Mesenchymal stem cell (in vitro differentiated cells and primary cell): Measurements from ENCODE around the gene ETV6.

Experiments
- DNase-seq: peaks from one replicate; pipeline ENCODE4 v3.0.0-alpha.2; 2013
- H2AFZ ChIP-seq: one replicate; pipeline ENCODE4 v1.6.1; 2013; ENCODE audit warnings: low read depth, mild to moderate bottlenecking, control low read depth, inconsistent platforms, low read length, moderate library complexity
- H2AK5ac ChIP-seq: 2 replicates; pipeline ENCODE4 v1.6.1; 2013; ENCODE audit warnings: low read length, moderate library complexity, mild to moderate bottlenecking, inconsistent platforms; ENCODE audit not compliant: severe bottlenecking
- H2BK120ac ChIP-seq: one replicate; pipeline ENCODE4 v1.6.1; 2013; ENCODE audit warnings: low read depth, mild to moderate bottlenecking, inconsistent platforms, low read length, moderate library complexity
- H2BK12ac ChIP-seq, 2 experiments: one replicate each; pipeline ENCODE4 v1.6.1; 2013; ENCODE audit warnings: inconsistent platforms in 2 of 2, low read length in 2 of 2, mild to moderate bottlenecking in 2 of 2, moderate library complexity in 2 of 2, control low read depth in 1 of 2
- H2BK15ac ChIP-seq: one replicate; pipeline ENCODE4 v1.6.1; 2013; ENCODE audit warnings: mild to moderate bottlenecking, low read depth, inconsistent platforms; ENCODE audit not compliant: poor library complexity, severe bottlenecking
- H2BK5ac ChIP-seq: 2 replicates; pipeline ENCODE4 v1.6.1; 2013; ENCODE audit warnings: low read depth, mild to moderate bottlenecking, low read length, control low read depth, inconsistent platforms; ENCODE audit not compliant: poor library complexity, severe bottlenecking
- H3K14ac ChIP-seq, 2 experiments: one replicate each; pipeline ENCODE4 v1.6.1; 2013; ENCODE audit warnings: inconsistent platforms in 2 of 2, low read length in 2 of 2, control low read depth in 1 of 2, mild to moderate bottlenecking in 1 of 2, moderate library complexity in 1 of 2
- H3K18ac ChIP-seq, 2 experiments: one replicate each; pipeline ENCODE4 v1.6.1; 2013; ENCODE audit warnings: inconsistent platforms in 2 of 2, low read length in 2 of 2, control low read depth in 1 of 2, low read depth in 1 of 2, mild to moderate bottlenecking in 1 of 2
- H3K23ac ChIP-seq, 2 experiments: one replicate each; pipeline ENCODE4 v1.6.1; 2013; ENCODE audit warnings: inconsistent platforms in 2 of 2, low read length in 2 of 2, mild to moderate bottlenecking in 2 of 2, moderate library complexity in 2 of 2, control low read depth in 1 of 2
- H3K27ac ChIP-seq: 2 replicates; pipeline ENCODE4 v1.5.1; 2013; ENCODE audit warnings: mild to moderate bottlenecking, moderate library complexity, low read length, control low read depth, inconsistent platforms; ENCODE audit not compliant: poor library complexity, severe bottlenecking
- H3K27me3 ChIP-seq, 2 experiments: 2 replicates each; pipeline versions ENCODE4 v1.6.1 to v1.7.0; 2013; ENCODE audit warnings: low read length in 2 of 2, mild to moderate bottlenecking in 2 of 2, moderate library complexity in 2 of 2, control low read depth in 1 of 2, inconsistent platforms in 1 of 2; ENCODE audit not compliant: control insufficient read depth in 1 of 2, insufficient read depth in 1 of 2
- H3K36me3 ChIP-seq, 2 experiments: 2 replicates each; pipeline versions ENCODE4 v1.6.1 to v1.7.0; 2013; ENCODE audit warnings: low read length in 2 of 2, control low read depth in 1 of 2, inconsistent platforms in 1 of 2, low read depth in 1 of 2, mild to moderate bottlenecking in 1 of 2; ENCODE audit not compliant: insufficient read depth in 2 of 2, control insufficient read depth in 1 of 2
- H3K4ac ChIP-seq, 2 experiments: one replicate each; pipeline ENCODE4 v1.6.1; 2013; ENCODE audit warnings: inconsistent platforms in 2 of 2, low read length in 2 of 2, mild to moderate bottlenecking in 2 of 2, moderate library complexity in 2 of 2, control low read depth in 1 of 2, low read depth in 1 of 2
- H3K4me1 ChIP-seq: 2 replicates; pipeline ENCODE4 v1.6.1; 2013; ENCODE audit warnings: low read depth, low read length, control low read depth; ENCODE audit not compliant: control insufficient read depth, insufficient read depth
- H3K4me2 ChIP-seq: 2 replicates; pipeline ENCODE4 v1.6.1; 2013; ENCODE audit warnings: low read length, mild to moderate bottlenecking, inconsistent platforms; ENCODE audit not compliant: poor library complexity, severe bottlenecking
- H3K4me3 ChIP-seq, 2 experiments: 2 replicates each; pipeline versions ENCODE4 v1.5.1 to v1.7.0; 2013; ENCODE audit warnings: low read length in 2 of 2, mild to moderate bottlenecking in 2 of 2, control low read depth in 1 of 2, low read depth in 1 of 2; ENCODE audit not compliant: insufficient read depth in 1 of 2
- H3K79me1 ChIP-seq: replicated peaks from 2 replicates; pipeline ENCODE4 v1.6.1; 2013; ENCODE audit warnings: mild to moderate bottlenecking, control low read depth, low read length, inconsistent platforms; ENCODE audit not compliant: poor library complexity, severe bottlenecking
- H3K9ac ChIP-seq: 2 replicates; pipeline ENCODE4 v1.7.0; 2013; ENCODE audit warnings: mild to moderate bottlenecking, low read length, moderate library complexity
- H3K9me3 ChIP-seq: 2 replicates; pipeline ENCODE4 v1.7.0; 2013; ENCODE audit warnings: mild to moderate bottlenecking, low read length; ENCODE audit not compliant: control insufficient read depth
- H4K8ac ChIP-seq: one replicate; pipeline ENCODE4 v1.6.1; 2013; ENCODE audit warnings: inconsistent platforms, mild to moderate bottlenecking, low read length, moderate library complexity
- H4K91ac ChIP-seq: one replicate; pipeline ENCODE4 v1.6.1; 2013; ENCODE audit warnings: mild to moderate bottlenecking, low read length, inconsistent platforms
- WGBS: methylation state at CpG from one replicate; pipeline ENCODE4 v1.1.7; 2013; ENCODE audit warnings: mixed read lengths; 5-methylcytosine and 5-hydroxymethylcytosine counted together

ETV6 gene

DNA sequence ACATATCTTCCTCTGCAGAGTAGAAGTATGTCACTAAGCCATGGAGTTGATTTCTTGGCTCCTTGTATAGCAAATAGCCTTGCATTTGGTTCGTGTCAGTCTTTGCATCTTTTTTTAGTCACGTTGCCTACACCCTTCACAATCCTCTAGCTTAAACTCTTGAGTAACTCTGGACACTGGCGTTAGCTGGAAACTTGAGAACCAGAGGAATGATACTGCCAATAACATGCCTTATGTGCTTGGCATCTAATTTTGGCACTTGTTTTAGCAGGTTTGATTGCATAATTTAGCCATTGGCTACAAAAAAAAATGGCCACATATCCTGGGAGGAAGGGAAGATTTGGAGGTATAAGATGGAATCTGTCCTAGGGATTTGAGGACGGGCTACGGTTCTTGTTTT, 136.2 kb downstream of the ETV6 start:
- Histone ChIP-seq H3K4me2 (no peak overlapping the region), H3K36me3 (peaks cover 0 to 1% of the 10 kb centered on the region in 2 experiments), H3K79me1 (peaks cover 27% of the 10 kb centered on the region), H2BK12ac (no peak overlapping the region), H4K8ac (no peak overlapping the region), H3K27me3 (no peaks in the 10 kb centered on the region), H3K4me3 (no peak overlapping the region), H3K9me3 (no peaks in the 10 kb centered on the region), H3K23ac (no peak overlapping the region), H2AFZ (no peak overlapping the region), H3K4ac (no peak overlapping the region), H3K4me1 (no peaks in the 10 kb centered on the region), H2BK5ac (no peak overlapping the region), H4K91ac (no peak overlapping the region), H3K27ac (no peak overlapping the region), H3K18ac (no peak overlapping the region), H2BK120ac (no peak overlapping the region), H3K9ac (no peak overlapping the region), H2BK15ac (no peak overlapping the region), H3K14ac (no peak overlapping the region), H2AK5ac (no peak overlapping the region)
- WGBS, result 88% methylated on average over 3 of the region's 5 CpGs
- DNase-seq, result no peak

DNA sequence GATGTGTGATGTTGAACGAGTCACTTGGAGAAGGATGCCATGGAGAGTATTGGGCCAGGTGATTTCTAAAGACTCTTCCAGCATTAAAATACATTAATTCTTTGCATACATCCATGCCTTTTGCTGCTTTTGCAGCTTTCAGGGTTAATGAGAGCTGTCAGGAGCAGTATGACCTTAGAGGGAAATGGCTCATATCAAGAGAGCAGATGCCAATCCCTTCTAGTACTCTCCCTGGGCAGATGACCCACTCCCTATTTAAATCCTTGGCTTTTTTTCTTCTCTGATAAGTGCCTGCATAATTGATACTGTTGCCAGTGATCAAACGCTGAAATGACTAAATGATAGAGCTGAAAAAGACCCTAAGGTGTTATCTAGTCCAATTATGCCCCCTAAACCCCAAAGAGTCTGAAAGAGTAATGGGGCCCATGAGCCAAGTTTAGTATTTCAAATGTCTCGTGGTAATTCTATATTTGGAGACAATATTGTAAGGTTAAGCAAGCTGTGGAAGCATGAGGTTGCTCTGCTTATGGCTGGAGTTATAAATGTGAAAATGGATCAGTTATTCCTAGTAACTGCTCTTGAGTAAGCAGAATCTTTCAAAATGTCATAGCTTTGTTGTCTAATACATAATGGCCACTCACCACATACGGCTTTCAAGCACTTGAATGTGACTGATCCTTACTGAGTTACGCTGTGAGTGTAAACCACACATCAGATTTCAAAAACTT, 137.3 kb downstream of the ETV6 start:
- Histone ChIP-seq H3K9me3 (no peaks in the 10 kb centered on the region), H3K27me3 (no peaks in the 10 kb centered on the region), H3K9ac (no peak overlapping the region), H3K4me3 (no peak overlapping the region), H2BK15ac (no peak overlapping the region), H3K79me1 (peaks cover 32% of the 10 kb centered on the region), H2BK5ac (no peak overlapping the region), H4K91ac (no peak overlapping the region), H3K23ac (no peak overlapping the region), H3K4me1 (no peaks in the 10 kb centered on the region), H4K8ac (no peak overlapping the region), H3K36me3 (peaks cover 0 to 3% of the 10 kb centered on the region in 2 experiments), H2AK5ac (no peak overlapping the region), H3K14ac (no peak overlapping the region), H3K27ac (no peak overlapping the region), H2AFZ (no peak overlapping the region), H3K18ac (no peak overlapping the region), H2BK120ac (no peak overlapping the region), H3K4me2 (no peak overlapping the region), H2BK12ac (no peak overlapping the region), H3K4ac (no peak overlapping the region)
- DNase-seq, result no peak
- WGBS, result 87% methylated on average over 2 of the region's 5 CpGs

GRCh38 chr12:11787437-11787836, 138.0 kb downstream of the ETV6 start:
- Histone ChIP-seq H3K14ac (no peak overlapping the region), H3K23ac (no peak overlapping the region), H2BK12ac (no peak overlapping the region), H3K9me3 (no peaks in the 10 kb centered on the region), H3K4me2 (no peak overlapping the region), H3K27me3 (no peaks in the 10 kb centered on the region), H3K9ac (no peak overlapping the region), H2BK120ac (no peak overlapping the region), H3K4me3 (no peak overlapping the region), H3K18ac (no peak overlapping the region), H2AFZ (no peak overlapping the region), H3K36me3 (peaks cover 0 to 3% of the 10 kb centered on the region in 2 experiments), H4K91ac (no peak overlapping the region), H2AK5ac (no peak overlapping the region), H3K4me1 (no peaks in the 10 kb centered on the region), H2BK15ac (no peak overlapping the region), H4K8ac (no peak overlapping the region), H3K4ac (no peak overlapping the region), H2BK5ac (no peak overlapping the region), H3K27ac (no peak overlapping the region), H3K79me1 (peaks cover 36% of the 10 kb centered on the region)
- no CpG with 5 or more reads among the region's 1 CpG for WGBS
- DNase-seq, result no peak

- WGBS, result 97% methylated on average over 2 of the region's 6 CpGs
- Histone ChIP-seq H2AK5ac (no peak overlapping the region), H2BK12ac (no peak overlapping the region), H3K4me1 (peaks cover 1% of the 10 kb centered on the region), H3K14ac (no peak overlapping the region), H2BK5ac (no peak overlapping the region), H3K79me1 (peaks cover 36% of the 10 kb centered on the region), H2BK120ac (no peak overlapping the region), H2BK15ac (no peak overlapping the region), H4K8ac (no peak overlapping the region), H3K27ac (no peak overlapping the region), H3K23ac (no peak overlapping the region), H3K9me3 (no peaks in the 10 kb centered on the region), H3K36me3 (peaks cover 0 to 3% of the 10 kb centered on the region in 2 experiments), H3K27me3 (no peaks in the 10 kb centered on the region), H2AFZ (no peak overlapping the region), H3K4ac (no peak overlapping the region), H3K4me2 (no peak overlapping the region), H3K4me3 (no peak overlapping the region), H3K18ac (no peak overlapping the region), H3K9ac (no peak overlapping the region), H4K91ac (no peak overlapping the region)
- DNase-seq, result no peak
Observed at GRCh38 chr12:11787933-11788849, 138.7 kb downstream of the ETV6 start.
